ENCODE data around the gene DPP6. TPM values are rescaled to one million over a fixed set of nuclear protein-coding genes. Genes with fewer than 3 reads are reported as not detected.

Gene DPP6
- total and polyA plus RNA-seq, 2 donors (not counting 1 experiment from before 2014, with no cell fraction given): not detected

DNA sequence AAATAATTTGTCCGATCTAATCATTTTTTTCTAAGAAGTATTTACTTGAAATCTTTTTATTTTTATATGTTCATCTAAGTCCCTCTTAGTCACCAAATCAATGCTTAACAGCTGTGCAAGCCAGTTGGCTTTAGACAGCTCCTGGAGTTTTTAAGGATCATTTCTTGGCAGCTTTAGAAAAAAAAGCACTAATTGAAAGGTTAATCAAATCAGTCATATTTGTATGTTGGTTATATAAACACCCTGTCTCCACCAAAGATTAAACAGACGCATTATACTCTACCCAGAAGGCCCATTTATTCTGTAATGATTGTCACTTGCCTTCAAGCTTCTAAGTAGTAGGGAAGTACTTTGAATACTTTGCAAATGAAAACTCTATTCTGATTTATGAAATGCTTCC, 890.5 kb downstream of the DPP6 start:
- no peaks in the 10 kb centered on the region for H3K9me3 Mint-ChIP-seq (ENCODE audit: insufficient read depth)
- no peak overlapping the region for H3K27ac Mint-ChIP-seq
- H3K27me3 Mint-ChIP-seq: no peaks in the 10 kb centered on the region
- H3K27ac ChIP-seq (ENCODE audit: low read length in 2 of 2): no peak overlapping the region
- H2AFZ ChIP-seq (ENCODE audit: insufficient read depth, low read depth, low read length, poor library complexity, severe bottlenecking): no peak overlapping the region
- no peak overlapping the region for H3K9ac ChIP-seq (ENCODE audit: low read length)
- intact Hi-C loops (cut with micrococcal nuclease): no loop called here
- ATAC-seq (ENCODE audit: low read depth) (no peak), DNase-seq (no peak)
- H3K79me2 ChIP-seq (ENCODE audit: control insufficient read depth, insufficient read depth, low read length): peaks cover 16% of the 10 kb centered on the region
- no peaks in the 10 kb centered on the region for H4K20me1 ChIP-seq (ENCODE audit: control insufficient read depth, insufficient read depth, low read length, poor library complexity, severe bottlenecking)
- no CpG with 5 or more reads among the region's 2 CpGs for WGBS (ENCODE audit: insufficient coverage)
- H3K4me2 ChIP-seq (replicated peaks; ENCODE audit: low read depth, low read length, poor library complexity, severe bottlenecking): no peak overlapping the region
- H3K36me3 ChIP-seq (replicated peaks in 1 of 2; ENCODE audit: control extremely low read depth in 1 of 2, control insufficient read depth in 1 of 2, extremely low read depth in 1 of 2, insufficient read depth in 2 of 2, low read length in 1 of 2): peaks cover 12 to 35% of the 10 kb centered on the region in 2 experiments
- TF ChIP-seq EZH2 (IDR thresholded peaks at IDR 0.05; ENCODE audit: borderline replicate concordance, insufficient read depth, low read depth, low read length, poor library complexity, severe bottlenecking): no peak
- TF ChIP-seq, protein P1, sequence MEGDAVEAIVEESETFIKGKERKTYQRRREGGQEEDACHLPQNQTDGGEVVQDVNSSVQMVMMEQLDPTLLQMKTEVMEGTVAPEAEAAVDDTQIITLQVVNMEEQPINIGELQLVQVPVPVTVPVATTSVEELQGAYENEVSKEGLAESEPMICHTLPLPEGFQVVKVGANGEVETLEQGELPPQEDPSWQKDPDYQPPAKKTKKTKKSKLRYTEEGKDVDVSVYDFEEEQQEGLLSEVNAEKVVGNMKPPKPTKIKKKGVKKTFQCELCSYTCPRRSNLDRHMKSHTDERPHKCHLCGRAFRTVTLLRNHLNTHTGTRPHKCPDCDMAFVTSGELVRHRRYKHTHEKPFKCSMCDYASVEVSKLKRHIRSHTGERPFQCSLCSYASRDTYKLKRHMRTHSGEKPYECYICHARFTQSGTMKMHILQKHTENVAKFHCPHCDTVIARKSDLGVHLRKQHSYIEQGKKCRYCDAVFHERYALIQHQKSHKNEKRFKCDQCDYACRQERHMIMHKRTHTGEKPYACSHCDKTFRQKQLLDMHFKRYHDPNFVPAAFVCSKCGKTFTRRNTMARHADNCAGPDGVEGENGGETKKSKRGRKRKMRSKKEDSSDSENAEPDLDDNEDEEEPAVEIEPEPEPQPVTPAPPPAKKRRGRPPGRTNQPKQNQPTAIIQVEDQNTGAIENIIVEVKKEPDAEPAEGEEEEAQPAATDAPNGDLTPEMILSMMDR (IDR thresholded peaks at IDR 0.05): no peak
- no peak overlapping the region for H3K4me3 ChIP-seq (ENCODE audit: control extremely low read depth in 1 of 5, extremely low read depth in 1 of 5, insufficient read depth in 1 of 5, low read depth in 2 of 5, low read length in 4 of 5)
- ChIA-PET POLR2A (no interaction called here), CTCF (interaction anchor here (0.8 to 1.2 kb wide), 3 partner anchors 15 to 400 kb away, joined by 3 to 6 read pairs (median 3); no protein-coding TSS in a partner anchor)
- H3K9me3 ChIP-seq (ENCODE audit: control extremely low read depth in 1 of 3, control insufficient read depth in 2 of 3, insufficient read depth in 1 of 3, low read length in 2 of 3): no peaks in the 10 kb centered on the region
- no peak overlapping the region for H3K4me3 Mint-ChIP-seq
- H3K27me3 ChIP-seq (replicated peaks in 1 of 4; ENCODE audit: control extremely low read depth in 1 of 4, control insufficient read depth in 3 of 4, insufficient read depth in 4 of 4, low read length in 3 of 4): no peaks in the 10 kb centered on the region
- peaks cover 8% of the 10 kb centered on the region for H3K4me1 Mint-ChIP-seq
- no peaks in the 10 kb centered on the region for H3K4me1 ChIP-seq (ENCODE audit: control insufficient read depth in 2 of 2, insufficient read depth in 2 of 2, low read length in 2 of 2)

All from B cell (primary cell).